Activated naive CD4-positive, alpha-beta T cell (primary cell): ENCODE data around the gene CDS2.

Experiments used
- DNase-seq, 4 experiments: peaks; one replicate each; lab custom pipeline; 2025; lab: John Stamatoyannopoulos, UW

CDS2 gene

DNA sequence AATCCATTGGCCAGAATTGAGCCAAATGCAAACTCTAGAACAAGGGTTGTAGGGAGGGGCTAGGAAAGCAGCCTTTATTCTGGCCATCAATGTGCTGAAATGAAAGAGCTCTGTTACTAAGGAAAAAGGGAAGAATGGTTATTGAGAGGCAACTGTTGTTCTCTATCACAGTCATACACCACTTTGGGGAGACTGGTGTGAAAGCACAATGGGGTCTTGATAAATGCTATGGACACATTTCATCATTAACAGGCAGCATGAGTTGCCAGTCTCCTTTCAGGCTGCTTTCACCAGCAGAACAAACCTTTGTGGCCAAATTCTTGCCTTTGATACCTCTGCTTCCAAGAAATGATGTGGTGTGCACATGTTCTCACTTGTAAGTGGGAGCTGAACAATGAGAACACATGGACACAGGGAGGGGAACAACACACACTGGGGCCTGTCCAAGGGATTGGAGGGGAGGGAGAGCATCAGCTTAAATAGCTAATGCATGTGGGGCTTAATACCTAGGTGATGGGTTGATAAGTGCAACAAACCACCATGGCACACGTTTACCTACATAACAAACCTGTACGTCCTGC, 86.2 kb downstream of the CDS2 start:
- no peak for DNase-seq

DNA sequence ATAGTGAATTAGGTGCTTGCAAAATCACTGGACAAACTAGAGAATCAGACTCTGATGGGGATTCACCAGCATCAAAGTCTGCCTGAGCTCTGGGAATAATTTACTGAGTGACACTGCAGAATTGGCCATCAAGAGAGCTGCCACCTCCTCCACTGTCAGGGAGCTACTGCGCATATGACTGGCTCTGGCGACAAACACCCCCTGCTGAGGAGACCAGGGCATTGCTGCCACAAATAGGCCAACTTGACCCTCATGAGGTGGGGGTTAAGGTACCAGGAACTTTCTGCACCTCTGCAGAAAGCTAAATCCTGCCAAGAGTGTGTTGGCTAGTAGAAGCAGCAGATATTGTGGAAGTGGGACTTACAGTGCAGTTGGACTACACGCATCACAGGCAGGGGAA, 88.0 kb downstream of the CDS2 start:
- no peak for DNase-seq

DNA sequence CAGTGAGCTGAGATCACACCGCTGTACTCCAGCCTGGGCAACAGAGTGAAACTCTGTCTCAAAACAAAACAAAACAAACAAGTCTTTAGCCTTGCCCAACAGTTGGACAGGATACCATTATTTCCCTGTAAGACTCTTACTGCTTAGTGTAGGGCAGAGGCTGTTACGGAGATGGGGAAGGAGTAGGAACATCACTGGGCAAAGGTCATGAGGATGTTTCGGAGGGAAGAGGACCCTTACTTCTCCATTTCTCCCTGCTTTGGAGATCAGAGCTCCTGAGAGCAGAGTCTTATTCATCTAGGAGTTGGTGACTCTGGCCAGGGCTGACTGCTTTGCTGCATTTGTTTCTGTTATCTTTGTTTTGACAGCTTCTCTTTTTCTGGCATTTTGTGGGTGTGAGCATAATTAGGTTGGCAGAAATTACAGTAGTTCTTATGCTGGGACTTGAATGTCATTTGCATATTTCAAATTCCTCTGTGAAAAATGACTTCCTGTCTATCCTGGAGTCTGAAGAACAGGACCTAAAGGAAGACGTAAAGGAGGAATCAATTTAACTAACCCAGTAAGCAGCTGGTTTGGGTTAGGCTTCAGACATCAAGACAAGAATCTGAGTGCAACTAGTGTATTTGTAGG, 89.0 kb downstream of the CDS2 start:
- DNase-seq = no peak

DNA sequence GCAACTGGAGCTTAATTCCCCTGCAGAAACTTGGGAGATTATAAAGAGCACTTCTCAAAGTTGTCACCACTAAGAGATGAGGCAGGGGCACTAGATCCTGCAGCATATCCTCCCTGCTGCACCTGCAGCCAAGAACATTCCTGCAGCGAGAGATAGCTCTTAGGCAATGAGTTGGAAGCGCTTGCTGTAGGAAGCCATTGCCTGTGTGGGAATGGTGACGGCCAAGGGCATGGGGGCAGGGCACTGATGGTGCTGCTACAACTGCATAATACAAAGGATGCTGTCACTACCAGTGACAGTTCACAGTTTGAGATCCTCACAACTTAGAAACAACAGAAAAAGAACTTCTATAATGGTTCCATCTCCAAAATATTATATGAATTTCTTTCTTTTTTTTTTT, 89.9 kb downstream of the CDS2 start:
- no peak for DNase-seq

DNA sequence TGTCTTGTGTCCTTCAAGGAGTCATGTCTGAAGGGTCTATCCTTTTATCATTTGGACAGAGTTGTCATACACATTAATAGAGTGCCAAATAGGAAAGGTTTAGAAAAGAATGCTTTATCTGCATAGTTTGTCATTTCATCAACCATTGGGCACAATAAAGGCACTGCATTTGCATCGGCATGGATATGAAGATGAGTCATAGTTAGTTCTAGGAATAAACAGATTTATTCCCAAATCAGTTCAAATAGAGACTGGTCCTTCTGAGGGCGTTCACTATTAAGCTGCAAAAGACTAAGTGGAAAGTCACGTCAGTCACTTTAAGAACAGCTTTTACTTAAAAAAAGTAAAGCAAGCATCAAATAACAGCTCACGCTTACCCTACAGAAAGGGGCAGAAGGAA, 90.8 kb downstream of the CDS2 start:
- DNase-seq = no peak

DNA sequence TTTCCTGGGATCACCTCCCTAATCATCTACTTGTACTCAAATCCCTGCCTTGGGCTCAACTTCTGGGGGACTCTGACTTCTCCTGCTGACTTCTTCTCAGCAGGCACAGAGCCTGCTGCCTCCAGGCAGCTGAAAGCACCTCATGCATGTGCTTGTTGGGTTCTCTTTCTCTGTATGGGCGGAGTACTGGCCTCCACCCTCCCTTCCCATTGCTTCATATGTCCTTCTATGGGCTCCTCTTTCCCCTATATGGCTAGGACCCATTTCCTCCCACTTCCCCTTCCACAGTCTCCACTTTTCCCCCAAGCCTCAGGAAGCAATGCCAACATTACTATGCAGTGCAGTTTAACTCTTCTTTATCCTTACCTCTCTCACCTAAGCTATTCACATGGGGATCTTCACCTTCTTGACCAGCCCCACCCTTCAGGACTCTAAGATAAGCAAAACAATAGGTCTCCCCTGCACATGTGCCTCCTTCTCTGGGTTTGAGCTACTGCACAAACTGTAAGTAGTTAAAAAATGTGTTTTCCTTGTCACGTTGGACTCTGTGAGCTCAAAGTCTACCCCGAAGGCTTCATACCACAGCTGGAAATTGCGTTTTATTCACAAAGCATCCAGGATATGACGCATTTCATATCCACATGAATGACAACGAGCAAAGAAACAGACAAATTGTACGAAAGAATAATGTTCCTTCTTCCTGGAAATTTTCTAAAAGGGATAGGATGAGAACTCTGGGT, 93.7 kb downstream of the CDS2 start:
- no peak for DNase-seq

DNA sequence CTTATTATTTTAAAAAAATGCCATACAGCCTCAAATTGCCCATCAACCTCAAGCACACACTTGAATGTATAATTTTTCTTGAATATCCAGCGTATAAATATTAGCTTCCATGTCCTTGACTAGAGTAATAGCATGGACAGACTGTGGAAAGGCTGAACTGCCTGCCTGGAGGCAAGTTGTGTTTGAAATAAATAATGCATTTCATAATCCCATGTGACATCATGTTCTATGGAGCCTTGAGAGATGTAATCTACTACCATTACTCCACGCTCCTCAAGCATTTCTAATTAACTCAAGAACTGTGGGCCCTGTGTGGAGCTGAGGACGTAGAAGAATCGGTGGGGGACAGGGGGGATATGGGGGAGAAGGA, 94.2 kb downstream of the CDS2 start:
- DNase-seq = no peak

DNA sequence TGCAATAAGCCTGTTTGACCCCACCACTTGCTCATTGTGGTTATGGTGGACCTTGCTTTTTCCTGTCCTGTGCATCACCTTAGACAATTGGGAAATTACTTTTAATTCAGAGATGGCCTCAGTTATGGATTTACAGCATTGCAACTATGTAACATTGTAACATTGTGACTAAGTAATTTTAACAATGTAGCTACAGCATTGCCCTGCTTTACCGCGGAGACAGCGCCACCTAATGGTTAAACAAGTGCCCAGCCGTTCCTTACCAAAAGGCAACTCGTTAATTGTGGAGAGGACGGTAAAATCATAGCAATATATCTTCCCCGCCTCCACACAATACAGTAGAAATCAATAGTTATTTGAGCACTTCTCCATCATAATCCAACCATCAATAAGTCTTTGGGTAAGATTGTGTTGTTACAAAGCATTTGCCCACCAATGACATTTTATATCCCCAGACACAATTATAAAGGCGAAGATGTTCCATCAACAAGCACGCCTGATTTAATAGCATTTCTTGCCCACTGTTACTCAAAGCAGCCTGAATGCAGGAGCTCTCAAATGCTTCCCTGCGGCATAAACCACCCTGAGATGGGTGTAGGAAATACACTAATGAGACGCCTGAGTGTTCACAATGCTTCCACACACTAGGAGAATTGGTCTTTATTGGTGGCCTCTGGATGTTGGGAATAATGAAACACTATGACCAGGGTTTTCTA, 96.3 kb downstream of the CDS2 start:
- DNase-seq = peak in 1 of 4 experiments; percentile 5

DNA sequence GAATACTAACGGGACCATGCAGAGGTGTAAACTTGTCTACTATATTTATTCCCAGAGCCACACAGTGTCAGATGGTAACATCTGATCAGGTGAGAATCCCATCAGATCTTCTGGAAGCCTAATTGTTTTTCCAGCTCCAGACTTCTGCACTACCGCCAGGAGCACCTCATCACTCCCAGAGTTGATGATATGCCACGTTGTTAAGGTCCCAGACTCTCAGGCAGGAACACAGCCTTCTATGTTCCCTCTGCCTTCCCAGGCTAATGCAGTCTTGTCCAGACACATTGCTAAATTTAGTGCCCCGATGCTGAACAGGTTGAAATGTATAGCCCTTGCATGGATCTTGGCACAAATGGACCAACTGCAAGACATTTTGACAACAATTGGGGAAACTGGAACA, 103.7 kb downstream of the CDS2 start:
- DNase-seq = no peak

DNA sequence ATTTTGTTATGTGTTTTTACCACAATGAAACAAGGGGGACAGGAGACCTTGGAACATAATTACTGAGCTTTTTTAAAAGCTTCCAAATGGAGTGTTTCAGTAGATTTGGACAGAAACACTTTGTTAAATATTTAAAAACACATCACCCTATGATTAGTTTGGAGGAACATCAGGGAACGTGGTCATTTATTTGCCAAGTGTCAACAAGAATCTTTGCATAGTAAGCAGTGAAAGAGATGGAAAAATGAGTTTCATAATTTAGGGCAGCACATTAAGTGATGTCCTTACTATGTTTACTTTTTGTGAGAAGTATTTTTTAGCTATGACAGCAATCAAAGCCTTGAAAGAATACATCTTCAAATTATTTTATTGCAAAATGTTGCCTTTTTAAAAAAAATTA, 107.3 kb downstream of the CDS2 start:
- DNase-seq = no peak

DNA sequence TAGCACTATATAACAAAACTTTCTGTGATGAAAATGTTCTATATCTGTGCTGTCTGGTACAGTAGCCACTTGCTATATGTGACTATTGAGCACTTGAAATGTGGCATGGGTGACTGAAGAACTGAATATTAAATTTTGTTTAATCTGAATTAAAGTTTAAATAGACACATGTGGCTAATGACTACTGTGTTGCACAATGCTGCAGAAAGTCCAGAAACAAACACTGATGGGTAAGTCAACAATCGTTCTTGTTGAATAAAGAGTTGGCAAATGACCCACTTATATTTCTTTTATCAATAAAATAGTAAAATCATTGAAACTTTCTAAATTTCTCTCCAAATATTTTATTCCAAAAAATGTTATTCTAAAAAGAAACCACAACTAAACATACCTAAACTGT, 108.2 kb downstream of the CDS2 start:
- DNase-seq = no peak
